Stimulated activated CD4-positive, alpha-beta T cell treated with anti-CD3 and anti-CD28 coated beads, TNF-alpha, amount 100 ng/mL, for 24 hours (primary cell): ENCODE measurements around the gene DBNL.

ENCODE experiments used
- DNase-seq, 3 experiments: peaks; one replicate each; pipeline ENCODE4 v3.0.0-alpha.2; 2020; ENCODE audit warnings: low read depth in 3 of 3

DBNL gene

GRCh38 chr7:44042221-44042620 is 2.3 kb upstream of the DBNL start:
- no peak for DNase-seq

GRCh38 chr7:44043902-44044301 is 600 bp upstream of the DBNL start:
- DNase-seq = no peak

- DNase-seq = no peak
Observed at GRCh38 chr7:44045226-44046014, 918 bp downstream of the DBNL start.

- no peak for DNase-seq
Observed at GRCh38 chr7:44046321-44047061, 2.0 kb downstream of the DBNL start.

- no peak for DNase-seq
Observed at GRCh38 chr7:44048031-44048795, 3.7 kb downstream of the DBNL start.

GRCh38 chr7:44050121-44050914 is 5.8 kb downstream of the DBNL start:
- no peak for DNase-seq

GRCh38 chr7:44050915-44051560 is 6.5 kb downstream of the DBNL start:
- no peak for DNase-seq

- no peak for DNase-seq
Observed at GRCh38 chr7:44051611-44052220, 7.2 kb downstream of the DBNL start.

- no peak for DNase-seq
Observed at GRCh38 chr7:44052771-44053365, 8.4 kb downstream of the DBNL start.

- no peak for DNase-seq
Observed at GRCh38 chr7:44056681-44057080, 12.2 kb downstream of the DBNL start.

GRCh38 chr7:44057181-44057848 is 12.8 kb downstream of the DBNL start:
- DNase-seq = no peak

GRCh38 chr7:44057849-44058758 is 13.6 kb downstream of the DBNL start:
- DNase-seq = no peak

- no peak for DNase-seq
Observed at GRCh38 chr7:44058759-44059218, 14.3 kb downstream of the DBNL start.

GRCh38 chr7:44059219-44060090 is 15.0 kb downstream of the DBNL start:
- DNase-seq = no peak

GRCh38 chr7:44060091-44060947 is 15.8 kb downstream of the DBNL start:
- no peak for DNase-seq

GRCh38 chr7:44060948-44061644 is 16.6 kb downstream of the DBNL start:
- no peak for DNase-seq
